Urinary bladder (tissue), 4 donors: ENCODE results near the gene KRTAP10-5. TPM values are rescaled to one million over a fixed set of nuclear protein-coding genes. Genes with fewer than 3 reads are reported as not detected.
"Not testable (repeated sequence)": the region's sequence is repeated elsewhere in the genome, so short reads cannot be mapped to it uniquely, and the experiment has no call there.

Experiments
- DNase-seq: peaks from one replicate; pipeline ENCODE4 v3.0.0-alpha.2; 2015; ENCODE audit errors: extremely low spot score
- H3K27ac ChIP-seq: one replicate; pipeline ENCODE4 v1.5.1; 2013; ENCODE audit warnings: low read depth, mild to moderate bottlenecking, moderate library complexity
- H3K36me3 ChIP-seq: one replicate; pipeline ENCODE4 v1.6.1; 2013; ENCODE audit warnings: mild to moderate bottlenecking, moderate library complexity; ENCODE audit not compliant: insufficient read depth
- H3K4me1 ChIP-seq: one replicate; pipeline ENCODE4 v1.6.1; 2013; ENCODE audit warnings: mild to moderate bottlenecking, moderate library complexity; ENCODE audit not compliant: insufficient read depth
- H3K4me3 ChIP-seq: one replicate; pipeline ENCODE4 v1.5.1; 2013; ENCODE audit warnings: low read depth, low read length
- WGBS: extraction: QIAGEN DNeasy Blood & Tissue Kit; methylation state at CpG from one replicate; pipeline ENCODE4 v1.1.7; 2013; 5-methylcytosine and 5-hydroxymethylcytosine counted together
- polyA plus RNA-seq: library from polyadenylated mRNA; stranded (reverse); fragments of 200-250 nt; gene quantifications from one replicate; pipeline ENCODE4 v1.2.3, GENCODE V29; 2013
- total RNA-seq: library from RNA; depleted of rRNA; stranded (reverse); fragments of >200 nt; gene quantifications from one replicate; pipeline ENCODE4 v1.2.3, GENCODE V29; 2014
- donor health status: healthy with polysubstance abuse.
- donor health status: healthy.

Gene KRTAP10-5
- total RNA-seq = not detected
- polyA plus RNA-seq = not detected

- 41% methylated on average over 19 of the region's 19 CpGs for WGBS
- not testable (repeated sequence) for H3K4me1 ChIP-seq, H3K4me3 ChIP-seq, H3K36me3 ChIP-seq, DNase-seq, H3K27ac ChIP-seq
Observed at GRCh38 chr21:44580231-44580821, at the start of gene KRTAP10-5. TSS of gene KRTAP10-5 (minus strand) at chr21:44580604. CDS start at chr21:44580578, 26 bp downstream.

GRCh38 chr21:44628707-44629391 is 48.4 kb upstream of the KRTAP10-5 start:
- no peaks in the 10 kb centered on the region for H3K36me3 ChIP-seq
- no peaks in the 10 kb centered on the region for H3K4me1 ChIP-seq
- H3K27ac ChIP-seq = no peak overlapping the region
- H3K4me3 ChIP-seq = no peak overlapping the region
- no peak for DNase-seq
- WGBS = 56% methylated on average over 18 of the region's 18 CpGs

- WGBS = 23% methylated on average over 15 of the region's 15 CpGs
- DNase-seq, H3K4me1 ChIP-seq, H3K27ac ChIP-seq, H3K4me3 ChIP-seq, H3K36me3 ChIP-seq: not testable (repeated sequence)
Observed at GRCh38 chr21:44627831-44628233, 47.4 kb upstream of the KRTAP10-5 start.

- H3K36me3 ChIP-seq, H3K4me1 ChIP-seq, DNase-seq, H3K27ac ChIP-seq, H3K4me3 ChIP-seq: not testable (repeated sequence)
- WGBS = 77% methylated on average over 19 of the region's 20 CpGs
Observed at GRCh38 chr21:44627181-44627822, 46.9 kb upstream of the KRTAP10-5 start.

- WGBS = 49% methylated on average over 7 of the region's 7 CpGs
- no peak within 1 kb of the TSS for H3K27ac ChIP-seq
- H3K4me1 ChIP-seq = no peaks in the 10 kb centered on the region
- DNase-seq = no peak
- no peaks in the 10 kb centered on the region for H3K36me3 ChIP-seq
- H3K4me3 ChIP-seq = no peak within 1 kb of the TSS
Observed at GRCh38 chr21:44626673-44627143, 46.3 kb upstream of the KRTAP10-5 start, which contains the start of gene KRTAP10-9. TSS of gene KRTAP10-9 (plus strand) at chr21:44627093. CDS start at chr21:44627172, 79 bp downstream.

GRCh38 chr21:44626262-44626661 is 45.9 kb upstream of the KRTAP10-5 start:
- 69% methylated on average over 10 of the region's 10 CpGs for WGBS
- no peak overlapping the region for H3K27ac ChIP-seq
- DNase-seq = no peak
- H3K4me3 ChIP-seq = no peak overlapping the region
- no peaks in the 10 kb centered on the region for H3K4me1 ChIP-seq
- H3K36me3 ChIP-seq = no peaks in the 10 kb centered on the region

GRCh38 chr21:44625756-44626155 is 45.4 kb upstream of the KRTAP10-5 start:
- no peak overlapping the region for H3K27ac ChIP-seq
- no peak overlapping the region for H3K4me3 ChIP-seq
- WGBS = 89% methylated on average over 7 of the region's 7 CpGs
- no peaks in the 10 kb centered on the region for H3K4me1 ChIP-seq
- no peak for DNase-seq
- H3K36me3 ChIP-seq = no peaks in the 10 kb centered on the region

GRCh38 chr21:44623575-44623974 is 43.2 kb upstream of the KRTAP10-5 start:
- Histone ChIP-seq H3K36me3 (no peaks in the 10 kb centered on the region), H3K27ac (no peak overlapping the region), H3K4me3 (no peak overlapping the region), H3K4me1 (no peaks in the 10 kb centered on the region)
- DNase-seq = no peak

GRCh38 chr21:44619886-44620285 is 39.5 kb upstream of the KRTAP10-5 start:
- Histone ChIP-seq H3K4me3 (no peak overlapping the region), H3K27ac (no peak overlapping the region), H3K4me1 (no peaks in the 10 kb centered on the region), H3K36me3 (no peaks in the 10 kb centered on the region)
- DNase-seq = no peak
- 85% methylated on average over 6 of the region's 6 CpGs for WGBS

- Histone ChIP-seq H3K4me1 (no peaks in the 10 kb centered on the region), H3K27ac (no peak overlapping the region), H3K36me3 (no peaks in the 10 kb centered on the region), H3K4me3 (no peak overlapping the region)
- DNase-seq = no peak
- WGBS = 70% methylated on average over 3 of the region's 3 CpGs
Observed at GRCh38 chr21:44618909-44619308, 38.5 kb upstream of the KRTAP10-5 start.

GRCh38 chr21:44618504-44618903 is 38.1 kb upstream of the KRTAP10-5 start:
- H3K4me1 ChIP-seq = no peaks in the 10 kb centered on the region
- H3K27ac ChIP-seq = no peak overlapping the region
- 24% methylated on average over 4 of the region's 4 CpGs for WGBS
- no peaks in the 10 kb centered on the region for H3K36me3 ChIP-seq
- no peak overlapping the region for H3K4me3 ChIP-seq
- no peak for DNase-seq

GRCh38 chr21:44617071-44617501 is 36.7 kb upstream of the KRTAP10-5 start:
- no peaks in the 10 kb centered on the region for H3K4me1 ChIP-seq
- H3K27ac ChIP-seq = no peak overlapping the region
- WGBS = 55% methylated on average over 8 of the region's 8 CpGs
- DNase-seq = no peak
- H3K4me3 ChIP-seq = no peak overlapping the region
- H3K36me3 ChIP-seq = no peaks in the 10 kb centered on the region

- Histone ChIP-seq H3K4me1 (no peaks in the 10 kb centered on the region), H3K4me3 (no peak overlapping the region), H3K27ac (no peak overlapping the region), H3K36me3 (no peaks in the 10 kb centered on the region)
- WGBS = 73% methylated on average over 16 of the region's 16 CpGs
- no peak for DNase-seq
Observed at GRCh38 chr21:44616591-44616926, 36.2 kb upstream of the KRTAP10-5 start.
